ENCODE results near the gene DLD.
"Not testable (repeated sequence)": the region's sequence is repeated elsewhere in the genome, so short reads cannot be mapped to it uniquely, and the experiment has no call there.

Gene DLD

DNA sequence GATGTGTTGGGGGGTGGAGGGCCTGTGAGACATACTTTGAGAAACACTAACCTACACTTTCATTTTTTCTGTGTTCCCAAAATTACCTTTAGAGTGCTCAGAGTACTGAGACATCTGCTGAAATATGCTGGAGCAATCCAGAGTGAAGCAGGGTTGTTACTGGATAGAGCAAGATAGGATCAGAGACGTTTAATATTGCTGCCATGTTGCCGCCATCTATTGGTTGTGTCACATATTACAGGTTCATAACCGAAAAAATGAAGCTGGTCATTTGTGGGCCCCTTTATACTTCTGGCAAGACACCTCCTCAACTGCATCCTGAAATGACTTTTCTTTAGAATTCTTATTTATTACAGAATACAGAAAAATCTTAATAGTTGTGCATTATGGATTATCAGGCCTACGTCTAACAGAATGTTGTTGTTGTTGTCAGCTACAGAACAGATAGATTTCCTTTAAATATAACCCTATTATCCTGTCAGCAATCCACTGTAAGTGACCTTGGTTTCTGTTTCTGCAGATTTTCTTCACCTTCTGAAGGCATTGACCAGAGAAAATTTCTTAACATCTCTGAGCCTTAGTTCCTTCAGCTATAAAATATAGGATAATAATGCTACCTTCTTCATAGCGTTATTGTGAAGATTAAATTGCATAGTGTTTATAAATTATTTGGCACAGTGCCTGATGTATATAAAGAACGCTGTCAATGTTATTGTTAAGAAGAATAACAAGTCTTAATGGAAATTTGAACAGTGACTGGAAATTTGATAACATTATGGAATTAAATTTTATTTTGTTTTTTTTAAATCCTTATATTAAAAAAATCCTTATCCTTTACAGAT, 16.2 kb upstream of the DLD start:
- DNase-seq (ENCODE audit: low read depth in 3 of 3): no peak

DNA sequence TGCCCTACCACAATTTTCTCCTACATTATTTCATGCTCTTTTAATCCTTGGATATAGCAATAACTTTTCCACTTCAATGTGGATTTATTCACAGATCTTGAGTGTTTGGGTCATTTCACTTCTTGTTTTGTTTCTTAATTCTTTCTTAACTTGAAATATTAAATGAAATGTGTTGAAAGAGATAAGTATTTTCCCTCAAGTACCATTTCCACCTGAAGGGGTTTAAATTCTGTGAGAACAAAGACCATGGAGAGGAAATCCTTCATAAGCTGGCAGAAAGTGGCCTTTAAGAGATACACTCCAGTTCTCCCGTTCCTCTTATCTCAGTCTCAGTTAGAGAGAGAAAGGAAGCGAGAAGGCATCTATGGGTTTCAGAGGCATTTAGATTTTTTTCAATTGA, 14.1 kb upstream of the DLD start:
- DNase-seq (ENCODE audit: low read depth in 3 of 3): no peak

DNA sequence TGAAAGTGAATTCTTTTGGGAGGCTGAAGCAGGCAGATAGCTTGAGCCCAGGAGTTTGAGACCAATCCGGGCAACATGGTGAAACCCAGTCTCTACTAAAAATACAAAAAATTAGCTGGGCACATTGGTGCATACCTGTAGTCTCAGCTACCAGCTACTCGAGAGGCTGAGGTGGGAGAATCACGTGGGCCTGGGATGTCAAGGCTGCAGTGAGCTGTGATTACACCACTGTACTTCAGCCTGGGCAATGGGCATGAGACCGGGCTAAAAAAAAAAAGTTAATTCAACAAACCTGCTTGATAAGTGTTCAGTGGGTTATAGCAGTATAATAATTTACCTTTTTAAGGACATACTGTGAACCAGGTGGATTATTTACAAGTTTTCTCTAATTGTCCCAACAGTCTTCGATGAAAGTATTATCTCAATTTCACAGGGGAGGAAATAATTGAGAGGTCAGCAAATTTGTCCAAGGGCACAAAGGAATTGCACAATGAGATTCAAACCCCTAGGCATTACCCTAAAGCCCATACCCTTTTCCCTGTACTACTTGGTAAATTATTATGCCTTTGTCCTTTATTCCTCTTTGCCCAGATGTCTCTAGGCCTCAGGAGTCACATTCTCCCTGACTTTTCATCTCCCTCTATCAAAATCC, 13.1 kb upstream of the DLD start:
- DNase-seq (ENCODE audit: low read depth in 3 of 3): no peak

DNA sequence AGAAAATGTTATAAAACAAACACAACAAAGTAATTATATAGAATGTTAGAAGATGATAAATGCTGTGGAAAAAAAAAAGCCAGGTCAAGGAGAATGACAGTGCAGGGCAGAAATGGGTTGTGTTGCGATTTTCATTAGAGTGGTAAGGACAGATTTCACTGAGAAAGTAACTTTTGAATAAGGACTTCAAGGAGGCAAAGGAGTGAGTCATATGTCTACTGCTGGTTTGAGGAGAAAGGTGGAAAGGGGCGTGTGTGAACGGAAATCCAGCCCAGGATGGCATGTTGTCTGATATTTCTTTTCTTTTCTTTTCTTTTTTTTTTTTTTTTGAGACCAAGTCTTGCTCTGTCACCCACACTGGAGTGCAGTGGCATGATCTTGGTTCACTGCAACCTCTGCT, 12.3 kb upstream of the DLD start:
- DNase-seq (ENCODE audit: low read depth in 3 of 3): no peak

DNA sequence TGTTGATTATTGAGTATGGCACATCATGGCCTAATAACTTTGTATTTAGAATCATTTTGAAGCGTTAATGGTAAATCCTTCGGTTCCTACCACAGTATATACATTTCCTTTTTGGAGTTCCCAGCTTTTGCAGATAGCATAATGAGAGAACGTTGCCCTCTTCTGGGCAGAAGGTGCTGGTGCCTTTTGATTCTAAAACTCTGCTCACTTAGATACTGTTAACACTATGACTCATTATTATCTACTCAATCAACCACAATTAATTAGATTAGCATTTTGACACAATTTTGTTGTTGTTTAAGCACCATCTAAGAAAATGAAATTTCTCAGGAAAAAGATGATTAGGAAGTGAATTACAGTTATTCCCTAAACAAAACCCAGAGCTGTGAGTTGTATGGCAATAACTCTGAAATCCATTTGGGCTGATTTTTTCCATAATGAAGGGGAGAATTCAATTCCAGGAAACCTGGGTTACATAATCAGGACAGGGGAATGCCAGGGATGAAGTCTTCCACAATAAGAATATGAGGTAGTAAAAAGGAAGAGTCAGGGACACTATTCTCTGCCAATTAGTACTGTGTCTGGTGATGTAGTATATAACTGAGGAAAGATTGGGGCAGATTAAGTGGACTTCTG, 11.5 kb upstream of the DLD start:
- no peak for DNase-seq (ENCODE audit: low read depth in 3 of 3)

DNA sequence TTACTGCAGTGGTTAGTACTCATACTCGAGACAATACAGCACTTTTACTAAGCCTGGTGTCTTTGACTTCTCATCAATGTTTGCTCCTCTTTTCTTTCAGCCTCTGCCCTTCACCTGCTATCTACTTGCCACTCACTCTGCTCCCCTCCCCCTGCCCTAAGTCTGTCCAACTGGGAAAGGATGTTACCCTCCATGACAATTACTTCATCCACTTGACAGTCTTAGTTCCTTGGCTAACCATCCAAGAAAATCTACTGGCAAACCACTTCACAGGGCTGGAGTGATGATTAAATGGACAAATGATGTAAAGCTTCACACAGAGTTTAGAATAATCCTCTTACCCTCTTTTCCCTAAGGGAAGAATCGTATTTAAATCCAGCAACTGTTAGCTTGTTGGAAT, 8.2 kb upstream of the DLD start:
- no peak for DNase-seq (ENCODE audit: low read depth in 3 of 3)

DNA sequence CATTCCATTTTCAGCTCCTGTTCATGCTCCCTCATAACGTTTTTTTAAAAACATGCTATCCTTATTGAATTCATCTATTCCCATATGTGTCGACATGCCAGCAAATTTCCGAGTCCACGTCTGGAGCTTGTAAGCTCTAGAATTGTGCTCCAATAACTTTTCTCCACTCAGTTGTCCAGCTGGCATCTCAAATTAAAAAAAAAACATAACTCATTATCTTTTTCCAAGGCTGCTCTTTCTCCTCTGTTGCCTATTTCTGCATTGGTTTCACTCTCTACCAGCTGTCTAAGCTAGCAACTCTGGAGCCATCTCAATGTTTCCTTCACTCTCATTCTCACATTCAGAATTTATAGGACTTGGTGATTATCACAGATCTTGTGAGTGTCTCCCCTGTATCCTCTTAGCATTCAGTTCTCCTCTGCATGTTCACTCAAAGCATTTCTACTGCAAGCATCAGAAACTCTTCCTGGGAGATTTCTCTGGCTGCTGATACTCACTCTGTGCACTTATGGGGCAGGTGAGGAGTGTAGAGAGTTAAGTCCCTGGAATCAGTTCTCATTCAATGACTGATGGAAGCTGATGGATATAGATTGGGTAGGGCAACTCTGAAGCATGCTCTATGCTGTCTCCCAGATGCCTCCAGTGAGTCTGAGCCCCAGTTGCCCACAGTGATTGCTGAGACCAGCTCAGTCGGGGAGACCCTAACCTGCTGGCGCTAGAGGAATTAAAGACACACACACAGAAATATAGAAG, 6.7 kb upstream of the DLD start:
- DNase-seq (ENCODE audit: low read depth in 3 of 3): no peak

DNA sequence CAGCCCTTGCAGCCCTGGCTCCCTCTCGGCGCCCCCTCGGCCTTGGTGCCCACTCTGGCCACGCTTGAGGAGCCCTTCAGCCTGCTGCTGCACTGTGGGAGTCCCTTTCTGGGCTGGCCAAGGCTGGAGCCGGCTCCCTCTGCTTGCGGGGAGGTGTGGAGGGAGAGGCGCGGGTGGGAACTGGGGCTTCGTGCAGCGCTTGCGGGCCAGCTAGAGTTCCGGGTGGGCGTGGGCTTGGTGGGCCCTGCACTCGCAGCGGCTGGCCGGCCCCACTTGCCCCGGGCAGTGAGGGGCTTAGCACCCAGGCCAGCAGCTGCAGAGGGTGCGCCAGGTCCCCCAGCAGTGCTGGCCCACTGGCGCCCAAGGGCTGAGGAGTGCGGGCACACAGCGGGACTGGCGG, 3.2 kb upstream of the DLD start:
- not testable (repeated sequence) for DNase-seq (ENCODE audit: low read depth in 3 of 3)

DNA sequence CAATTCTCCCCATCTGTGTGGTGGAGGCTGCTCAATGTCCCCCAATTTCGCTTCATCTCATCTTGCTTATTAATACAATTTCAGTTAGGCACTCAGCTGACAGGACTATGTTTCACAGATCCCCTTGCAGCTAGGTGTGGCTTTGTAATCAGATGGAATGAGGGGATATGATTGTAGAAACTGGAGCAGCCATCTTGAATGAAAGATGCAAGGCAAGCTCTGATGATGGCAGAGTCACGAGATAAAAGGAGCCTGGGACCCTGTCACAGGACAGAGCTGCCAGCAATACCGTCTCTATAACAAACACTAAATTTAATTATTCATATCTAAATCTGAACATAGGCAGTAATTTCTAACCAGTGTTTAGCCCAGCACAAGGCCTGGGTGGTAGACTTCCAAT, 991 bp upstream of the DLD start:
- DNase-seq (ENCODE audit: low read depth in 3 of 3): no peak

DNA sequence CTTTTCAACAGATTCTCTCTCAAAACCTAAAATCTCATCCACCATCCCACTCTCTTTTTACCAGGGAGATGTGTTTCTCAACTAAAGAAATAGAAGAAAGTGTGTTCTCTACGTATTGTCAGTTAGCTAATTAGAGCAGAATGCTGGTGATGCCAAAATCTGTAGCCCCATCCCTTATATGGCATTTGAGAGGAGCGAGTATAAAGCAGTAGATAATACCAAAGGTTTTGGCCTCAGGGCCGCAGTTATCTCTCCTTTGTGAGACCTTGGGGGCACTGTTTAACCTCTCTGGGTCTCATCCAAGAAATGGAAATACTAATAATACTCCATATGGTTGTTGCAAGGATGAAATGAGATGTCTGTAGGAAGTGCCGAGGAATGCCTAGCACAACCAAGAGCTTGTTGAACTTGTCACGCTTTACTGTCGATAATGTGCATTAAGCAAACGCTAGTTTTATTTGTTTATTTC, 456 bp upstream of the DLD start:
- no peak for DNase-seq (ENCODE audit: low read depth in 3 of 3)

DNA sequence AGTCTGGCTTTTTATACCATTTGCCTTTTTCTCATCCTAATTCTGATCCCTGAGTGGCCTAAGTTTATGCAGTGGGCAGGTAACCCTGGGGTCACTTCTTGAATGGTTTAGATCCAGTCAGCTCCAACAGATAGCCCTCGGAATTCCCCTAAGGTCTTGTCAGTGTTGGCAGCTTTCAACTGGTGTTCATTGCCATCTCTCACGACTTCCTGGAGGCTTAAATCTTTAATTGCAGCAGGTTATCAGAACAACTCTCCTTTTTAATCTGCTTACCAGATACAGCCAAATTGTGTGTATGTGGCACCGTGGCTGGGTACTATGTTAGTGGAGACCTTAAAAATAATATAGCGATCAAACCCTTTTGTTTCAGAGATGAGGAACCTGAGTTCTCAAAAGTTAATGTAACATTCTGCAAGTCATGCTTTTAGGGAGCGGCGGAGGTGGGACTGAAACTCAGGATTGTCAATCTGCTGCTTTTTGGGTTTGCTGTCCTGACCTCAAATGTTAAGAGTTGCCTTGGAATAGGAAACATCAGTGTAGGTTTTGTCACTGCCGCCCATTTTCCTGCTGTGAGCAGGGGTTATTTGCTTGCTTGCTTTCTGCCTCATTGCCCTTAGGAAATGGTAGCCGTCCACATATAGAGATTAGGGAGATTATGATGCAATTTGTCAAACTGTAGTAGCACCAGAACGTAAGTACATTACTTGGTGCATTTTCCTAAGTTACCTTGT, 818 bp downstream of the DLD start:
- DNase-seq (ENCODE audit: low read depth in 3 of 3): no peak

DNA sequence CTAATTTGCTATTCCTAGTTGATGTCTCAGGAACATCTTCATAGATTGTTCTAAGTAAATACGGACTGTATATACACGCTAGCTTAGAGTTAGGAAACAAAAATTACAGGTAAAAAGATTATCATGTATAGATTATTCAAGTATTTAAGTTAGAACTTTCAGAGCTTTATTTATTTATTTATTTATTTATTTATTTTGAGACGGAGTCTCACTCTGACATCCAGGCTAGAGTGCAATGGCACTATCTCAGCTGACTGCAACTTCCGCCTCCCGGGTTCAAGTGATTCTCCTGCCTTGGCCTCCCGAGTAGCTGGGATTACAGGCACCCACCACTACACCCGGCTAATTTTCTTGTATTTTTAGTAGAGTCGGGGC, 1.4 kb downstream of the DLD start:
- DNase-seq (ENCODE audit: low read depth in 3 of 3): not testable (repeated sequence)

DNA sequence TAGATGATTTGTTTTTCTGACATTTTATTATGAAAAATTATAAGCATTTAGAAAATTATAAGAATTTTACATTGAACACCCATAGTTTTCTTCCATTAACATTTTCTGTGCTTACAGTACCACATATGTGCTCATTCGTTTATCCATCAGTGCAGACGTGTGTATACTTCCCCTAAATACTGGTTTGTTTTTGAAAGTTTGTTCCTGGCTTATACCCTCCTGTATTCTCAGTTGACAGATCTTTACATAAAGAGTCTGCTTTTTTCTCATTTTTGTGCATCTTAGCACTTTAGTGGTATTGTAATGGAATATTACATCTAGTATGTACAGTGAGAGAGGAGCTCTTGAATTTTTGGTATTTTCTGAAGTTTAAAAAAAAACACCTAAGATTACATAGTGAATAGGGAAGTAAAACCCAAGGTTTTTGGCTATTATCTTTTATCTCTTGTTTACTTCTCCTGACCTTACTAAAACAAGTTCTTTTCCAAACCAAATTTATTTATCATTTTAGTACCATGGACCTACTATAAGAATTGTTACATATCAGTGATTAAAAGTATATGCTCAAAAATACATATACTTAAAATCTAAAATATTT, 8.1 kb downstream of the DLD start:
- no peak for DNase-seq (ENCODE audit: low read depth in 3 of 3)

DNA sequence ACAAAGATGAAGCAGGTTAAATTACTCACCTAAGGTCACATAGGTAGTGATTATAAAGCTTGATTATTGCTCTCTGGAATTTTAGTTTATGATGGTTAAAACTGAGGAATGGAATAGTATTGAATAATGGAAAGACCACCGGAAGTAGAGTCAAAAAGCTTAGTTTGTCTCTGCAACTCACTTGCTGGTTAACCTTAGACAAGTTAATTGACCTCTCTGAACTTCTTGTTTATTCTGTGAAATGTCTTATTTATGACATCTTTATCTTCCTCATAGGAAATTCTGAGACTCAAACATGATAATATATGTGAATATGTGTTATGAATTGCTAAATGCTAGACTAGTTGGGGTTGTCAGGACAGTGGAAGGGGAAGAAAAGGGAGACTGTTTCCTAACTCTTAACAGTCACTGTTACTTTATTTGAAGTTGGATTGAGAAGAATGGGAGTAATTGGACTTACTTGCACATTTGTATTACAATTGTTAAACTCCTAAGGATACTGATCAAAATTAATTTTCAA, 9.6 kb downstream of the DLD start:
- DNase-seq (ENCODE audit: low read depth in 3 of 3): no peak

DNA sequence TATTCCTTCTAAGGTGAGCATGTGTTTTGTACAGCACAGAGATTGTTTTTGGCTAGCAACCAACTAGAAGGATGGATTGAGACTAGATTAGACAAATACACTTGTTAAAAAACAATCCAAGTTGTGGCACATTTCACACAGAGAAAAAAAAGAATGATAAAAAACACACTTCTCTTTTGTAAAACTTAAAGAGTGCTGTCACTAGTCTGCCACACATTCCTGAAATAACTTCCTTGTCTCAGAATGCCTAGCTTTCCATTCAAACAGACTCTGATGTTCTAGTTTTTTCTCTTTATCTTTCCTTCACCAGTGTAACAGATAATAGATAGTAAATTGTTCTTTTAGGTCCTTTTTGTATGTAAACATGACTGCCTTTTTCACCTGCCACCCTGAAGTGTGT, 11.4 kb downstream of the DLD start:
- no peak for DNase-seq (ENCODE audit: low read depth in 3 of 3)

DNA sequence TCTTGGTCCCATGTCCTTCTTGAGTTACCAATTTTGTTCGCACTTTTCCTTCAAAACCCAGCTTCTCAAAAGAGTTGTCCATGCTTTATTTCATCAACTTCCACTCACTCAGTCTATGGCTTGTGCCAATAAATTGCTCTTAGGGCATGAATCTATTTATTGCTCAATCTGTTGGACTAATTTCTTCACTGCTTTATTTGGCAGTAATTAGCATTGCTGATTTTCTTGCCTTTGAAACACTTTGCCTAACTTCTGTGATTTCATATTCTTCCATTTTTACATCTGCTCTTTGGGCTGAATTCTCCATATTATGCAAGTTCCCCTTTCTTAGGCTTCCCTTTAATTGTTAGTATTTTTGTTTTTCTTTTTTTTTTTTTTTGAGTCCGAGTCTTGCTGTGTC, 16.8 kb downstream of the DLD start:
- no peak for DNase-seq (ENCODE audit: low read depth in 3 of 3)

DNA sequence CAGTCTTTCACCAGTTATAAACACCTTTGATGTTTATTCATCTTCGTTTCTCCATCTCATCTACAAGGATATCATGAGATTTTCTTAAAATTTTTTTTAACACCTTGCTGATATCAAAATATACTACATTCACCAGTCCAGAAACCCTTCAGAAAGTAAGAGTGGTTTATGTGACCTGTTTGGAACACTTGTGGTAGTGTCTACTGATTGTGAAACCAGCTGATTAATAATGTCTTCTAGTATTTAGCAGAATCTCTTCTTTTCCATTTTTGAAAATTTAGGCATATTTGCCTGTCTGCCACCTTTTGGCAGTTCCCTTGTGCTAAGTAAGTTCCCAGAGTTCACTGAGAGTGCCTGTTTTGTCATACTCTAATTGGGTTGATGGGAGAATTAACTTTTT, 18.5 kb downstream of the DLD start:
- DNase-seq (ENCODE audit: low read depth in 3 of 3): no peak

DNA sequence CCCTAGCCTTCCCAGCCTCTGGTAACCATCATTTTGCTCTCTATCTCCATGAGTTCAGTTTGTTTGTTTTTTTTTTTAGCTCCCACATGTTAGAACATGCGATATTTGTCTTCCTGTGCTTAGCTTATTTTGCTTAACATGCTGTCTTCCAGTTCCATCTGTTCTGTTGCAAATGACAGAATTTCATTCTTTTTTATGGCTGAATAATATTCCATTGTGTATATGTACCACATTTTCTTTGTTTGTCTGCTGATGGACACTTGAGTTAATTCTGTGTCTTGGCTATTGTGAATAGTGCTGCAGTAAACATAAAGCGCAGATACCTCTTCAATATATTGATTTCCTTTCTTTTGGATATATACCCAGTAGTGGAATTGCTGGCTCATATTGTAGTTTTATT, 21.0 kb downstream of the DLD start:
- no peak for DNase-seq (ENCODE audit: low read depth in 3 of 3)

DNA sequence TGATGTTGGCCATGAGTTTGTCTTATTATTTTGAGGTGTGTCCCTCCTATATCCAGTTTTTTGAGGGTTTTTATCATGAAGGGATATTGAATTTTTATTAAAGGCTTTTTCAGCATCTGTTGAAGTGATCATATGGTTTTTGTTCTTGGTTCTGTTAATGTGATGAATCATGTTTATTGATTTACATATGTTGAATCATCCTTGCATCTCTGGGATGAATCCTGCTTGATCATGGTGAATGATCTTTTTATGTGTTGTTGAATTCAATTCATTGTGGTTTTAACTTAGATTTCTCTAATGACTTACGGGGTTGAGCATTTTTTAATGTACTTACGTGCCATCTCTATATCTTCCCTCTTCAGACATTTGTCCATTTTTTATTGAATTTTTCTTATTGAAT, 22.9 kb downstream of the DLD start:
- no peak for DNase-seq (ENCODE audit: low read depth in 3 of 3)

DNA sequence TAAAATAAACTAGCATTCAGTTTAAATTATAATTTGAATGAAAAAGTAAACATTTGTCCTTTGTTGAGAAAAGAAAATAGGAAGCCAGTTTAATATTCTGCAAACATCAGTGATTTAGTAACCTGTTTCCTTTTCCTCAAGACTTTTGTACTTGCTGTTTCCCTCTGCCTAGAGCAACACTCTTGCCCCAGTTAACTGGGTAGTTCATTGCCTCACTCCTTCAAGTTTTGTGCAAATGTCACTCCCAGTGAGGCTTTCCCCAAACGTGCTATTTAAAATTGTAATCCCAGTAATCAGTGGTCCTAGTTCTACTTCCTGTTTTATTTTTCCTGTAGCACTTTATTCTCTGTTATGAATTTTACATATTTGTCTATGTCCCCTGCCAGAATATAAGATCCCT, 23.8 kb downstream of the DLD start:
- no peak for DNase-seq (ENCODE audit: low read depth in 3 of 3)

DNA sequence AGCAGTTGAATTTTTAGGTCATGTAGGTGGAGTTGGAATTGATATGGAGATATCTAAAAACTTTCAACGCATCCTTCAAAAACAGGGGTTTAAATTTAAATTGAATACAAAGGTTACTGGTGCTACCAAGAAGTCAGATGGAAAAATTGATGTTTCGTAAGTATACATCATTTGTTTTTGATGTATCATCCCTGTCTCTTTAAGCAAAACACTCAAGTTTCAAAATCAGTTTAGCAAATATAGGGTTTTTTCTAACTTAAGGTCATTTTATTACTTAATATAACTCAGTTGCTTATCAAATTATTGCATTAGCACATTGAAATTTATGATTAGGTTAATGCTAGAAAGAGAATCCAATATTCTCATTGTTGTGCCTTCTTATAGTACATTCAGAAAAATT, 24.6 kb downstream of the DLD start:
- no peak for DNase-seq (ENCODE audit: low read depth in 3 of 3)

Measured in stimulated activated CD4-positive, alpha-beta T cell treated with anti-CD3 and anti-CD28 coated beads, TNF-alpha, amount 100 ng/mL, for 48 hours (primary cell).